ENCODE measurements around the gene HPS3.

Gene HPS3

DNA sequence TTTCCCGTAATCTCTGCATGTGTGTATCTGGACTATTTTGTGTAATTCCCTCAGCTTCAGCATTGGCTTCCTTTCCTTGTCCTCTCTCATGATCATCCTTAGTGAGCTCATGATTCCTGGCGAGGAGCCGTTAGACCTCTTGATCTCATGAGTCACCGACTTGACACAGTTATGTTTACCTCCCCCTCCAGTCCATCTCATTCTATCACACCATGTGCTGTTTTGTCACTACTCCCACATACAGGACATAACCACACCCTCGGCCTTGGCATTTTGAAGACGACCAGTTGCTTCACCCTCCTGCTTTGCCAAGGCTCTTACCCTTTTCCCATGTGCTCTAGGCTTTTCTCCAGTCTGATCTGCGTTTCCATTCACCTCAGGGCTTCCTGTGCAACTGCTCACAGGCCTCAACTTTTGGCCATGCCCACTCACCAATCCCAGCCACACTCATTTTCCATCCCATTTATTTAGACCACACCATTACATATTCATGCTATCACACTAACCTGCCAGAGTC, 50.7 kb downstream of the HPS3 start:
- no peak overlapping the region for H3K4me3 ChIP-seq (ENCODE audit: low read depth, low read length)
- peak; percentile 99 for TF ChIP-seq MYC (IDR thresholded peaks at IDR 0.05; ENCODE audit: low read depth, low read length)
- TF ChIP-seq, protein P1, sequence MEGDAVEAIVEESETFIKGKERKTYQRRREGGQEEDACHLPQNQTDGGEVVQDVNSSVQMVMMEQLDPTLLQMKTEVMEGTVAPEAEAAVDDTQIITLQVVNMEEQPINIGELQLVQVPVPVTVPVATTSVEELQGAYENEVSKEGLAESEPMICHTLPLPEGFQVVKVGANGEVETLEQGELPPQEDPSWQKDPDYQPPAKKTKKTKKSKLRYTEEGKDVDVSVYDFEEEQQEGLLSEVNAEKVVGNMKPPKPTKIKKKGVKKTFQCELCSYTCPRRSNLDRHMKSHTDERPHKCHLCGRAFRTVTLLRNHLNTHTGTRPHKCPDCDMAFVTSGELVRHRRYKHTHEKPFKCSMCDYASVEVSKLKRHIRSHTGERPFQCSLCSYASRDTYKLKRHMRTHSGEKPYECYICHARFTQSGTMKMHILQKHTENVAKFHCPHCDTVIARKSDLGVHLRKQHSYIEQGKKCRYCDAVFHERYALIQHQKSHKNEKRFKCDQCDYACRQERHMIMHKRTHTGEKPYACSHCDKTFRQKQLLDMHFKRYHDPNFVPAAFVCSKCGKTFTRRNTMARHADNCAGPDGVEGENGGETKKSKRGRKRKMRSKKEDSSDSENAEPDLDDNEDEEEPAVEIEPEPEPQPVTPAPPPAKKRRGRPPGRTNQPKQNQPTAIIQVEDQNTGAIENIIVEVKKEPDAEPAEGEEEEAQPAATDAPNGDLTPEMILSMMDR (IDR thresholded peaks at IDR 0.05; ENCODE audit: low read depth, low read length): no peak
- TF ChIP-seq, protein P2, sequence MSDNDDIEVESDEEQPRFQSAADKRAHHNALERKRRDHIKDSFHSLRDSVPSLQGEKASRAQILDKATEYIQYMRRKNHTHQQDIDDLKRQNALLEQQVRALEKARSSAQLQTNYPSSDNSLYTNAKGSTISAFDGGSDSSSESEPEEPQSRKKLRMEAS (IDR thresholded peaks at IDR 0.05; ENCODE audit: low read depth, low read length): peak; percentile 97
- TF ChIP-seq POLR2A (IDR thresholded peaks at IDR 0.05; ENCODE audit: extremely low read depth, insufficient read length): no peak
- peak; percentile 96 for DNase-seq (ENCODE audit: low read depth)

DNA sequence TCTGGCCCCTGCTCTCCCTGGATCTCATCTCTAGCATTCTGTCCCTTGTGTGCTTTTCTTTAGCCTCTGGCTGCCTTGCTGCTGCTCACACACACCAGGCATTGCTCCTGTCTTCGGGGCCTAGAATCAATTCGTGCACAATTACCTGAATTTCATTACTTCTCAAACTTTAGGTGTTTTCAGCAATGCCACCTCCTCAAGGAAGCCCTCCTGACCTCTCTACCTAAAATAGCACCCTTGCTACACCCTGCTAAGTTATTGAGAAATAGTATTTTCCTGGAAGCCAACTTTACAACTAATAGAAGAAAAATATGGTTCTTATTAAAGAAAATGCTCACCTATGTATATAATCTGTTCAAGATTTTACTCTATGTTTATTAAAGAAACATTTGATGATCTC, 51.7 kb downstream of the HPS3 start:
- no peak for DNase-seq (ENCODE audit: low read depth)
- TF ChIP-seq, protein P1 (IDR thresholded peaks at IDR 0.05; ENCODE audit: low read depth, low read length): no peak
- TF ChIP-seq, protein P2 (IDR thresholded peaks at IDR 0.05; ENCODE audit: low read depth, low read length): no peak
- TF ChIP-seq POLR2A (IDR thresholded peaks at IDR 0.05; ENCODE audit: extremely low read depth, insufficient read length) (no peak), MYC (IDR thresholded peaks at IDR 0.05; ENCODE audit: low read depth, low read length) (no peak)
- no peak overlapping the region for H3K4me3 ChIP-seq (ENCODE audit: low read depth, low read length)

DNA sequence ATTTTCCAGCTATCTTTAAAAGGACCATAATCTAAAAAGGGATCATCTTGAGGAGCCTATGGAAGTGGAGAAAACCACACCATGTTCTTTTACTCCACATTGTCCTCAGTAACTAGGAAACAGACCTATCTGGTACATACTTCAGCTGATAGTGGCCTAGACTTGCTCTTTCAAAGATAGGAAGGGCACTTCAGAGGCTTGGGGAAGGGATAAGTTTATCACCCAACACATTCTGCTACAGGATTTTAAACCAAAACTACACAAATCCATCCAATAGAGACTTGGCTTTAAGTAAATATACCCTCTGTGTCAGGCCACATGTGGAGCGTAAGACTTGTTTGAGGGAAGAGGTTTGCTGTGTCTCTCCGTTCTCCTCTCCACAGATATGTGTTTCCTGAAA, 56.8 kb downstream of the HPS3 start:
- H3K4me3 ChIP-seq (ENCODE audit: low read depth, low read length): no peak overlapping the region
- no peak for DNase-seq (ENCODE audit: low read depth)
- TF ChIP-seq POLR2A (IDR thresholded peaks at IDR 0.05; ENCODE audit: extremely low read depth, insufficient read length): no peak
- TF ChIP-seq MYC (IDR thresholded peaks at IDR 0.05; ENCODE audit: low read depth, low read length): no peak
- TF ChIP-seq, protein P2 (IDR thresholded peaks at IDR 0.05; ENCODE audit: low read depth, low read length): no peak
- TF ChIP-seq, protein P1 (IDR thresholded peaks at IDR 0.05; ENCODE audit: low read depth, low read length): no peak

DNA sequence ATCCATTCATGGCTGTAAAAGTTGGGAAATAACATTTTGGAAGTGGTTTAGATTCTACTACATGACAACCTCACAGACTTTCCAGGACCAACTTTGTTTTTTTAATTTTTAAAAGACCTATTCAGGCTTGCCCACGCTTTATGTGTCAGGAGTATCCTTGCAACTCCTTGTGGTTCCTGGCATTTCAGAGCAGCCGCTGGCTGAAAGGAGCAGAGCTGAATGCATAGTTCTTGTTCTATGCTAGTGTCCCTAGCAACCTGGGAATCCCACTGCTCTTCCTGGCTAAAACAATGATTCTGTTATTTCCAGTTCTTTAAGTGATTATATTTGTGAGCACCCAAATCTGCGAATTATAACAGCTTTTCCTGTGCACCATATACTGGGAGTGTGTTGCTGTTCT, 57.3 kb downstream of the HPS3 start:
- no peak for DNase-seq (ENCODE audit: low read depth)

DNA sequence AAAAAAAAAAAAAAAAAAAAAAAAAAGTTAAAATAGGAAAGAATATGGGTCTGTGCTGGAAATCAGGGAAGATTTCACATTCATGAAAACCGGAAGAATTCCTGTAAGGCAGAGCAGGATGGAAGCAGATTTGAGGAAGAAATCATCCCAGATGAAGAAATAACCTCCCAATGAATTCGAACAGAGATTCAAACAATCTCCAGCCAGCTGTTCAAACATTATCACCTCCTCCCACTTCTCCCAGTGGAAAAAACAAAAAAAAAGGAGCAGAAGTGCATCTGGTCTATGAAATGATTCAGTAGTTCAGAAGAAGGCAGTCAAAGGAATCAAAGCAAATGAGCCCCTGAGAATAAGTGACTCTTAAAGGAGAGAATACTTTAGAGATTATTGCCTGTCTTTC, 59.1 kb downstream of the HPS3 start:
- DNase-seq (ENCODE audit: low read depth): no peak
- no peak overlapping the region for H3K4me3 ChIP-seq (ENCODE audit: low read depth, low read length)
- TF ChIP-seq POLR2A (IDR thresholded peaks at IDR 0.05; ENCODE audit: extremely low read depth, insufficient read length) (no peak), MYC (IDR thresholded peaks at IDR 0.05; ENCODE audit: low read depth, low read length) (no peak)
- TF ChIP-seq, protein P2 (IDR thresholded peaks at IDR 0.05; ENCODE audit: low read depth, low read length): no peak
- TF ChIP-seq, protein P1 (IDR thresholded peaks at IDR 0.05; ENCODE audit: low read depth, low read length): no peak

More for the DNA sequence above, 57.3 kb downstream of the HPS3 start:
- TF ChIP-seq, protein P2 (IDR thresholded peaks at IDR 0.05; ENCODE audit: low read depth, low read length): no peak
- TF ChIP-seq MYC (IDR thresholded peaks at IDR 0.05; ENCODE audit: low read depth, low read length) (no peak), POLR2A (IDR thresholded peaks at IDR 0.05; ENCODE audit: extremely low read depth, insufficient read length) (no peak)
- TF ChIP-seq, protein P1 (IDR thresholded peaks at IDR 0.05; ENCODE audit: low read depth, low read length): no peak
- H3K4me3 ChIP-seq (ENCODE audit: low read depth, low read length): no peak overlapping the region
